DMS 273 (cell line): ENCODE results near the gene ABI3BP.

Experiments used
- DNase-seq: peaks from one replicate; lab custom pipeline; 2025; ENCODE audit not compliant: unreplicated experiment; lab: John Stamatoyannopoulos, UW

Gene ABI3BP

DNA sequence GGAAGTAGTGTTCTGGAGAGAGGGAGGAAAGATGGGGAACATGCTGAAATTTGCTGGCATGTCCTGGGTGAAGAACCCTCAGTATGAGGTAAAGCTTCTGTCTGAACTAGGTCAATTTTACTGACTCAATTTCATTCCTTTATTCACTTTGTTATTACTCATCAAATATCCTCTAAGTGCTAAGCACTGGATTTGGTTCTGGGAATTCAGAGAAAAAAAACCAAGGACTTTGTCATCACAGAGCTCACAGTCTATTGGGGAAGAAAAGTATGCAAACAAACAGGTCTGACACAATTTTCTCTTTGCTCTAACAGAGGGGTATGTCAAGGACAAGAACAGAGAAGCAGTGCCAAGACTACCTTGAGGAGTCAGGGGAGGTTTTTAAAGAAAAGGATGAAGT lies 215.9 kb downstream of the ABI3BP start:
- DNase-seq: no peak

DNA sequence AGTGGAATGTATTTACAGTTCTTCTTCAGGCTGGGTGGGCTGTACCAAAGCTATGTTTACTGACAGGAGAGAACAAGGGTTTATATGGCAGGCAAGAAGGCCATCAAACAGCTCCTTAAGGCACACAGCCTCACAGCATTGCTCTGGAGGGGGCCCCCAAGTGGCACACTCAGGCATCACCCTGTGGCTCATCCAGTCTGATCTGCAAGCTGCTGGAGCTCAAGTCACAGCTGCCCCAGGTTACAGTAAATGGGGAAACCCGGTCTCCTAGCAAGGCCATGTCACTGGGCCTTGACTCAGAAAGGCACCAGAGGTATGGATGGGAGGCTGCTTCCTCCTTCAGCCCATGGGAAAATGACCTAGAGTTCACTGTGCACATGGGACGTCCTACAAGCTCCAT lies 216.5 kb downstream of the ABI3BP start:
- DNase-seq: peak; percentile 17

GRCh38 chr3:100776097-100776729 lies 217.0 kb downstream of the ABI3BP start:
- DNase-seq: no peak

GRCh38 chr3:100775669-100776068 lies 217.6 kb downstream of the ABI3BP start:
- no peak for DNase-seq

GRCh38 chr3:100775226-100775625 lies 218.0 kb downstream of the ABI3BP start:
- DNase-seq: no peak

GRCh38 chr3:100769693-100770092 lies 223.5 kb downstream of the ABI3BP start:
- no peak for DNase-seq

GRCh38 chr3:100766069-100766468 lies 227.2 kb downstream of the ABI3BP start:
- no peak for DNase-seq

- DNase-seq: no peak
Measured at GRCh38 chr3:100765437-100765975, 227.7 kb downstream of the ABI3BP start.

DNA sequence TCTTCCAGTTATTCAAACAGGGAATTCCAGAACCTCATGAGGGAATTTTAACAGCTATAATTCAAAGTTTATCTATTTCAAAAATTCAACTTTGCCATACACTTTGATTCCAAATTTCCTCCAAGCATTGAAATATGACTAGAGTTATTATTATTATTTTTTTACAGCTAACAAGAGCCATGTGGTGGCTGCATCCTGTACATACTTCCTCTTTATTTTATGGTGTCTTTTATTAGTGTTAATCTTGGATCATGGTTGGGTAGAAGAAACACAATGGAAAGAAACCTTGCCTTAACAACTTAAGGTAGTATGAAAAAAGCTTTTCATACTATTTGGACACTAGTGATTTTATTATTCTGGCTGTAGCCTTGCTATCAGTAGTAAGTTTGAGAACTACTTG lies 231.3 kb downstream of the ABI3BP start:
- no peak for DNase-seq

GRCh38 chr3:100761211-100761942 lies 231.8 kb downstream of the ABI3BP start:
- peak; percentile 48 for DNase-seq

DNA sequence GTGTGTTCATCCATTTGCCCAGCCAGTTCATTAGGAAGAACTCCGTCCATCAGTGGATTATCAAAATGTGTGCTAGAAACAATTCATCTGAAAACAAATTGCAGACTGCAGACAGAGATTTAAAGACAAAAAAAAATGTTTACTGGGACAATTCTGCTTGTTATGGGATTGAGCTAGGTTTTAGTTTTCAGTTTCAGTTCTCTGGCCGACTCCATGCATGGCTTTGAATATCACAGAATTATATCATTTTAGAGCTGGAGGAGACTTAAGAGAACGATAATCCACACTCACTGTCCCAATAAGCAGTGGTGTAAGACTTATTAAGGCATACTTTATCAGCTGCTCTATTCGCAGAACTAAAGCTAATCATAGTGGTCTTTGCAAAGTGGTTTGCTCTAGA lies 232.8 kb downstream of the ABI3BP start:
- no peak for DNase-seq

GRCh38 chr3:100759950-100760349 lies 233.3 kb downstream of the ABI3BP start:
- DNase-seq: no peak

- DNase-seq: peak; percentile 13
Measured at GRCh38 chr3:100759159-100759558, 234.1 kb downstream of the ABI3BP start.

- no peak for DNase-seq
Measured at GRCh38 chr3:100756441-100756840, 236.8 kb downstream of the ABI3BP start.

GRCh38 chr3:100754563-100755334 lies 238.5 kb downstream of the ABI3BP start:
- no peak for DNase-seq

DNA sequence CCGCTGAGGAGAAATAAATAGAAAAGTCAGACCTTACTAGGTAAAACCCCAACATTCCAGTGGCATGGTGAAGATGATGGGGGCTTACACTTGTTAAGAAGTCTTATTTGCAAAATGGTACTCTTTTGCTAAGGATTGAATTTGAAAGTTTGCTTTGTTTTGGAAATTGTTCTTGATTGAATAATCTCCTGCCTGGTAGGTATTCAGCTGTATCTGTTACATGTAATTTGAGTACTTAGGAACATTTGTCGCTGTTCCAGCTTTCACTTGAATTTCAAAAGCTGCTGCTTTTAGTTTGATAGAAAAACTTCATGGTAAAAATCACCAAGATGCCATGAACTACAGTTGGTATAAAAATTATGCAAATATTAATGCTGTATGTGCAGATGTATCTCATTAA lies 239.4 kb downstream of the ABI3BP start:
- peak; percentile 44 for DNase-seq

GRCh38 chr3:100748967-100749366 lies 244.3 kb downstream of the ABI3BP start:
- no peak for DNase-seq

GRCh38 chr3:100748220-100748619 lies 245.0 kb downstream of the ABI3BP start:
- DNase-seq: no peak

- no peak for DNase-seq
Measured at GRCh38 chr3:100746092-100746491, 247.1 kb downstream of the ABI3BP start.

GRCh38 chr3:100745617-100746016 lies 247.6 kb downstream of the ABI3BP start:
- DNase-seq: no peak

DNA sequence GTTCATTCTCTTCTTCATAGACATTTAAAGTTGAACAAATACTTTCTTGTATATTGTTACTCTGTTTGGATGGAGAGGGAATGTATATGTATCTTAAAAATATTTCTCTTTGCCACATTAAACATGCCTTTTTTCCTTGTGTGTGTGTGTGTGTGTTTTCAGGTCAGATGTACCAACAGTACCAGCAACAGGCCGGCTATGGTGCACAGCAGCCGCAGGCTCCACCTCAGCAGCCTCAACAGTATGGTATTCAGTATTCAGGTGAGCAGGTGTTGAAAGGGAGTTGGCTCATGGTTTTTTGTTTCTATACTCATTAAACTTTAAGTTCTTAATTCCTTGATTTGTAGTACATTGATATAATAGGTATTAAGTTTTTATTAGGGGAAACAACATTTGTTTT lies 248.6 kb downstream of the ABI3BP start:
- no peak for DNase-seq

DNA sequence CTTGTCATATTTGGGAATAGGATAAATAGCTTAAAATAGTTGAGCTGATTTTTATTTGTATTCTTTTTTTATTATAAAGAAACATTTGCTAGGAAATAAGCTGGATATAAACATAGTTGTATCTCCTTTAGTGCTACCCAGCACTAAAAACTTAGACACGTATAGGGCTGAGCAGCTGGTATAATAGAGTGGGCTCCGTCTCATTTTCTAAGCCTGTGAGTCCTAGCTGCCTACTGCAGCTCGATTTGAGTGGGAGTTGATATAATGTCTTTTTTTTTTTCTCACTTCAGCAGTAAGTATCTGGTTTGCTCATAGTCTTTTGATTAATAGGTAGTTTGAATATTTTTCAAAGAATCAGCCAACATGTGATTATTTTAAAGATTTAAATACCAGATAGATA lies 249.7 kb downstream of the ABI3BP start:
- no peak for DNase-seq
